Bone marrow (tissue), 2 donors: ENCODE data around the gene MEGF9.

ENCODE experiments used
- DNase-seq, 2 donors: peaks; one replicate each; lab custom pipeline; 2025; lab: John Stamatoyannopoulos, UW

The MEGF9 gene

GRCh38 chr9:120702075-120702474 lies 12.2 kb downstream of the MEGF9 start:
- DNase-seq: no peak

- no peak for DNase-seq
Measured at GRCh38 chr9:120701248-120701647, 13.0 kb downstream of the MEGF9 start.

- DNase-seq: no peak
Measured at GRCh38 chr9:120698766-120699165, 15.5 kb downstream of the MEGF9 start.

GRCh38 chr9:120697448-120697847 lies 16.8 kb downstream of the MEGF9 start:
- no peak for DNase-seq

- DNase-seq: peak in 1 of 2 donors; percentile 19
Measured at GRCh38 chr9:120696551-120697230, 17.6 kb downstream of the MEGF9 start.

GRCh38 chr9:120694559-120694958 lies 19.7 kb downstream of the MEGF9 start:
- DNase-seq: no peak

GRCh38 chr9:120693700-120694008 lies 20.6 kb downstream of the MEGF9 start:
- no peak for DNase-seq

GRCh38 chr9:120692901-120693699 lies 21.2 kb downstream of the MEGF9 start:
- DNase-seq: peak in 1 of 2 donors; percentile 34

GRCh38 chr9:120690372-120690771 lies 23.9 kb downstream of the MEGF9 start:
- DNase-seq: no peak

GRCh38 chr9:120689860-120690259 lies 24.4 kb downstream of the MEGF9 start:
- no peak for DNase-seq

GRCh38 chr9:120688758-120689157 lies 25.5 kb downstream of the MEGF9 start:
- no peak for DNase-seq

GRCh38 chr9:120683150-120683549 lies 31.1 kb downstream of the MEGF9 start:
- no peak for DNase-seq

- DNase-seq: no peak
Measured at GRCh38 chr9:120681121-120681520, 33.1 kb downstream of the MEGF9 start.

GRCh38 chr9:120680579-120680978 lies 33.7 kb downstream of the MEGF9 start:
- no peak for DNase-seq

- DNase-seq: no peak
Measured at GRCh38 chr9:120680161-120680560, 34.1 kb downstream of the MEGF9 start.

- DNase-seq: no peak
Measured at GRCh38 chr9:120677965-120678364, 36.3 kb downstream of the MEGF9 start.

- peak in 1 of 2 donors; percentile 12 for DNase-seq
Measured at GRCh38 chr9:120676767-120677402, 37.4 kb downstream of the MEGF9 start.

GRCh38 chr9:120668399-120668798 lies 45.9 kb downstream of the MEGF9 start:
- no peak for DNase-seq

GRCh38 chr9:120663950-120664349 lies 50.3 kb downstream of the MEGF9 start:
- no peak for DNase-seq

GRCh38 chr9:120663380-120663779 lies 50.9 kb downstream of the MEGF9 start:
- peak in 1 of 2 donors; percentile 58 for DNase-seq

- no peak for DNase-seq
Measured at GRCh38 chr9:120662513-120662912, 51.8 kb downstream of the MEGF9 start.

GRCh38 chr9:120659676-120660075 lies 54.6 kb downstream of the MEGF9 start:
- DNase-seq: no peak

GRCh38 chr9:120659209-120659608 lies 55.1 kb downstream of the MEGF9 start:
- no peak for DNase-seq
